GM12878 (cell line): Measurements from ENCODE around the gene FGD5. TPM values are rescaled to one million over a fixed set of nuclear protein-coding genes. Genes with fewer than 3 reads are reported as not detected.

Experiments
- ATAC-seq: fragments of 200-7000 bp; cut with Tn5 transposase; 3 replicates; pipeline ENCODE4 v1.9.1; 2020; ENCODE audit warnings: mild to moderate bottlenecking, moderate library complexity
- BruUV-seq: library from RNA; stranded (reverse); fragments of 400-500 nt; replicated peaks from 2 replicates; lab custom pipeline; 2021; lab: Mats Ljungman, UMichigan
- CTCF ChIA-PET: fragments of 300-600 bp; sonication (Branson Sonifier 250); formaldehyde crosslinking; extraction: SDS; loops from one replicate; lab custom pipeline; 2021; ENCODE audit warnings: inconsistent platforms; lab: Yijun Ruan, JAX
- POLR2A ChIA-PET: fragments of 350-600 bp; formaldehyde crosslinking; extraction: SDS; loops from one replicate; lab custom pipeline; 2021; ENCODE audit warnings: inconsistent platforms; lab: Charles Lee
- RAD21 ChIA-PET: fragments of 300-600 bp; sonication (Branson Sonifier 250); formaldehyde crosslinking; loops from one replicate; lab custom pipeline; 2023; ENCODE audit warnings: antibody characterized with exemption; ENCODE audit not compliant: unreplicated experiment; lab: Charles Lee
- SMC1A ChIA-PET: fragments of 300-600 bp; sonication (Branson Sonifier 250); formaldehyde crosslinking; loops from one replicate; lab custom pipeline; 2023; ENCODE audit not compliant: unreplicated experiment, uncharacterized antibody; lab: Charles Lee
- DNase-seq: peaks from one replicate; pipeline ENCODE4 v3.0.0-alpha.2; 2011; ENCODE audit warnings: low read depth, low spot score
- FAIRE-seq: peaks from 3 replicates; lab custom pipeline; 2011; peaks lifted over from hg19 to GRCh38; lab: Jason Lieb, UNC
- H2AFZ ChIP-seq: 2 replicates; pipeline ENCODE4 v1.6.0; 2011; ENCODE audit warnings: low read depth, low read length, control low read depth; ENCODE audit not compliant: control insufficient read depth
- H3K27ac ChIP-seq: 2 replicates; pipeline ENCODE4 v1.5.1; 2011; ENCODE audit warnings: control low read depth; ENCODE audit not compliant: control insufficient read depth, insufficient read depth
- H3K27me3 ChIP-seq, 2 experiments: replicated peaks in 1 of 2; 2 replicates each; pipeline versions ENCODE4 v1.6.0 to v1.6.1; 2011; ENCODE audit warnings: low read length in 1 of 2; ENCODE audit not compliant: control insufficient read depth in 2 of 2, insufficient read depth in 2 of 2
- H3K36me3 ChIP-seq, 2 experiments: 2 replicates each; pipeline ENCODE4 v1.5.1; 2011; ENCODE audit warnings: low read length in 1 of 2; ENCODE audit not compliant: control insufficient read depth in 2 of 2, insufficient read depth in 2 of 2
- H3K4me1 ChIP-seq: 2 replicates; pipeline ENCODE4 v1.6.1; 2011; ENCODE audit warnings: mild to moderate bottlenecking, low read length, moderate library complexity, mixed read lengths; ENCODE audit not compliant: control insufficient read depth, insufficient read depth
- H3K4me2 ChIP-seq: 2 replicates; pipeline ENCODE4 v1.6.0; 2011; ENCODE audit warnings: control low read depth; ENCODE audit not compliant: control insufficient read depth, insufficient read depth
- H3K4me3 ChIP-seq: fragments of 200-600 bp; sonication (generic); 2 replicates; pipeline ENCODE4 v1.5.1; 2016
- H3K79me2 ChIP-seq: 2 replicates; pipeline ENCODE4 v1.6.0; 2011; ENCODE audit warnings: low read length; ENCODE audit not compliant: control insufficient read depth, insufficient read depth
- H3K9ac ChIP-seq: 2 replicates; pipeline ENCODE4 v1.8.0; 2011; ENCODE audit warnings: low read length, control low read depth, mixed read lengths; ENCODE audit not compliant: control insufficient read depth, insufficient read depth
- H3K9me3 ChIP-seq: replicated peaks from 3 replicates; pipeline ENCODE4 v1.5.1; 2011; ENCODE audit warnings: mild to moderate bottlenecking, low read length; ENCODE audit not compliant: control insufficient read depth, insufficient read depth
- H4K20me1 ChIP-seq: 2 replicates; pipeline ENCODE4 v1.6.0; 2011; ENCODE audit not compliant: control insufficient read depth, insufficient read depth
- CUX1 ChIP-seq: IDR thresholded peaks from 2 replicates; pipeline ENCODE4 v1.6.1; 2012; ENCODE audit warnings: improper control_type of control experiment, low read depth, low read length; ENCODE audit not compliant: insufficient replicate concordance
- NBN ChIP-seq: fragments of 450-650 bp; IDR thresholded peaks from 2 replicates; pipeline ENCODE4 v1.6.1; 2016
- NR2C1 ChIP-seq: fragments of 450-650 bp; IDR thresholded peaks from 2 replicates; pipeline ENCODE4 v1.6.1; 2017; ENCODE audit warnings: antibody characterized with exemption, mild to moderate bottlenecking, moderate library complexity
- RFX5 ChIP-seq: IDR thresholded peaks from 2 replicates; pipeline ENCODE4 v1.6.1; 2011; ENCODE audit warnings: low read depth, low read length, improper control_type of control experiment
- SPI1 ChIP-seq: IDR thresholded peaks from 2 replicates; pipeline ENCODE4 v1.6.1; 2011; ENCODE audit warnings: low read depth, mild to moderate bottlenecking, low read length, moderate library complexity, borderline replicate concordance; ENCODE audit not compliant: insufficient read depth
- TARDBP ChIP-seq: IDR thresholded peaks from 2 replicates; pipeline ENCODE4 v1.6.1; 2016; ENCODE audit warnings: borderline replicate concordance
- TCF12 ChIP-seq: IDR thresholded peaks from 2 replicates; pipeline ENCODE4 v1.6.1; 2011; ENCODE audit warnings: low read depth, mild to moderate bottlenecking, low read length
- YY1 ChIP-seq: IDR thresholded peaks from 2 replicates; pipeline ENCODE4 v1.6.1; 2011; ENCODE audit warnings: low read depth, mild to moderate bottlenecking, low read length
- ZNF217 ChIP-seq: fragments of 450-650 bp; IDR thresholded peaks from 2 replicates; pipeline ENCODE4 v1.6.1; 2017; ENCODE audit warnings: antibody characterized with exemption, mild to moderate bottlenecking
- ZNF384 ChIP-seq: IDR thresholded peaks from 2 replicates; pipeline ENCODE4 v1.6.1; 2012; ENCODE audit warnings: low read depth, mild to moderate bottlenecking, low read length, improper control_type of control experiment, borderline replicate concordance
- WGBS: methylation state at CpG from one replicate; pipeline ENCODE4 v1.1.6; 2016; ENCODE audit warnings: low lambda C conversion rate; ENCODE audit not compliant: insufficient replicate concordance, insufficient coverage; ENCODE audit errors: missing lambda C conversion rate; 5-methylcytosine and 5-hydroxymethylcytosine counted together
- in situ Hi-C: fragments of 300-500 bp; cut with MboI; formaldehyde crosslinking; loops from 9 replicates; pipeline ENCODE4 v1.14.3; 2018; ENCODE audit warnings: mixed read lengths
- intact Hi-C: fragments of 100-400 bp; cut with micrococcal nuclease; formaldehyde crosslinking; loops from one replicate; pipeline ENCODE4 v1.14.2; 2022; ENCODE audit not compliant: unreplicated experiment
- polyA plus RNA-seq, 11 experiments: library from polyadenylated mRNA; depleted of rRNA in 4 of 11; unstranded in 6 of 11; stranded (reverse) in 5 of 11; fragments of >200 nt; fragmentation: Nextera tagmentation in 4 of 11; fragmentation: Illumina TruSeq in 1 of 11; extraction: Ambion mirVana in 4 of 11; extraction: Trizol in 1 of 11; gene quantifications; 1 replicate in 1 of 11; 2 replicates in 10 of 11; pipeline versions ENCODE4 v1.2.1 to v1.2.3, GENCODE V29; 2011 to 2016; ENCODE audit warnings: inconsistent platforms in 2 of 11, missing spikeins in 2 of 11, low read depth in 1 of 11
- total RNA-seq, 4 experiments: library from RNA; depleted of rRNA in 3 of 4; stranded (reverse); fragments of >200 nt in 3 of 4; fragmentation: Illumina TruSeq in 1 of 4; extraction: Trizol in 1 of 4; gene quantifications; 2 replicates each; pipeline versions ENCODE4 v1.2.1 to v1.2.3, GENCODE V29; 2013 to 2021
- TF ChIP-seq, protein P1 (sequence below): IDR thresholded peaks from 2 replicates; pipeline ENCODE4 v1.6.1; 2011; ENCODE audit warnings: mild to moderate bottlenecking, low read depth, low read length, moderate library complexity; ENCODE audit not compliant: insufficient replicate concordance

The FGD5 gene
- total and polyA plus RNA-seq, 10 of the 15 experiments (the other 5 are each of a cell fraction or from before 2014, with no cell fraction given), result 0.03 to 0.13 (median 0.11) TPM; not detected in 3

DNA sequence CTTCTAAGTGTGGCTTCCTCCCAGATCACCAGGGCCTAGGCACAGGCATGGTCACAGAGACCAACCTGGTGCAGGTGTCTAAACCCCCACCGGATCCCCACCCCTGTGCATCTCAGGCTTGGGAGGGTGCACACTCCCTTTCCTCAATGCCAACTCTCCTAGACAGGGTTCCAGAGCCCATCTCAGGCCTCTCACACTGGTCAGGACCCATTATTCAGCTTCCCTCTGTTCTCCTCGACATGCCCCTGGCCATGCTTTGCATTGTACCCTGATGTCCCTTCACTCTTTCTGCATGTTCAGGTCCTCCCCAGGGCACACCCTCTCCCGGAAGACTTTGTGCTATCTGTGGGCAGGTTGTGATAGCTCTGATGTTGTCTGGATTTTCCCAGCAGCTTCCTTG is 23.5 kb downstream of the FGD5 start:
- intact Hi-C loops (no loop called here), in situ Hi-C loops (no loop called here)
- Histone ChIP-seq H3K9me3 (no peaks in the 10 kb centered on the region), H2AFZ (no peak overlapping the region), H3K79me2 (no peaks in the 10 kb centered on the region), H3K36me3 (no peaks in the 10 kb centered on the region), H4K20me1 (no peaks in the 10 kb centered on the region), H3K9ac (no peak overlapping the region), H3K4me1 (no peaks in the 10 kb centered on the region; the same call in 1 of the 2 replicates), H3K4me2 (no peak overlapping the region), H3K4me3 (no peak overlapping the region), H3K27me3 (peaks cover 0 to 6% of the 10 kb centered on the region in 2 experiments; a peak in 3 of 4 replicates), H3K27ac (no peak overlapping the region)
- no TSS peak for BruUV-seq
- 44% methylated on average over 3 of the region's 3 CpGs for WGBS
- ChIA-PET RAD21 (no interaction called here), SMC1A (no interaction called here), POLR2A (no interaction called here), CTCF (no interaction called here)
- TF ChIP-seq NBN (no peak), SPI1 (no peak), RFX5 (no peak), TARDBP (no peak), TCF12 (no peak)
- DNase-seq, result no peak
- ATAC-seq, result no peak
- FAIRE-seq, result no peak

GRCh38 chr3:14843321-14843720 is 24.6 kb downstream of the FGD5 start:
- in situ Hi-C loops (no loop called here), intact Hi-C loops (no loop called here)
- Histone ChIP-seq H3K9ac (no peak overlapping the region), H3K27ac (no peak overlapping the region), H3K79me2 (no peaks in the 10 kb centered on the region), H4K20me1 (no peaks in the 10 kb centered on the region), H2AFZ (no peak overlapping the region), H3K36me3 (no peaks in the 10 kb centered on the region), H3K4me2 (no peak overlapping the region), H3K27me3 (peaks cover 0 to 3% of the 10 kb centered on the region in 2 experiments; a peak in 3 of 4 replicates), H3K4me1 (peaks cover 6% of the 10 kb centered on the region), H3K9me3 (no peaks in the 10 kb centered on the region), H3K4me3 (no peak overlapping the region)
- ChIA-PET RAD21 (no interaction called here), SMC1A (no interaction called here), POLR2A (no interaction called here), CTCF (interaction anchor here (0.6 kb wide), 1 partner anchor 208 kb away, joined by 4 read pairs; no protein-coding TSS in a partner anchor)
- WGBS, result 37% methylated on average over 8 of the region's 8 CpGs
- DNase-seq (no peak), ATAC-seq (no peak), FAIRE-seq (no peak)
- no TSS peak for BruUV-seq
- no peak for TF ChIP-seq NR2C1
- no peak for TF ChIP-seq CUX1
- TF ChIP-seq ZNF384, result no peak
- no peak for TF ChIP-seq ZNF217
- TF ChIP-seq, protein P1, sequence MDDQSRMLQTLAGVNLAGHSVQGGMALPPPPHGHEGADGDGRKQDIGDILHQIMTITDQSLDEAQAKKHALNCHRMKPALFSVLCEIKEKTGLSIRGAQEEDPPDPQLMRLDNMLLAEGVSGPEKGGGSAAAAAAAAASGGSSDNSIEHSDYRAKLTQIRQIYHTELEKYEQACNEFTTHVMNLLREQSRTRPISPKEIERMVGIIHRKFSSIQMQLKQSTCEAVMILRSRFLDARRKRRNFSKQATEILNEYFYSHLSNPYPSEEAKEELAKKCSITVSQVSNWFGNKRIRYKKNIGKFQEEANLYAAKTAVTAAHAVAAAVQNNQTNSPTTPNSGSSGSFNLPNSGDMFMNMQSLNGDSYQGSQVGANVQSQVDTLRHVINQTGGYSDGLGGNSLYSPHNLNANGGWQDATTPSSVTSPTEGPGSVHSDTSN, result no peak
- TF ChIP-seq YY1, result no peak
